Astrocyte (in vitro differentiated cells and primary cell): Measurements from ENCODE around the gene TSPYL1.

Experiments used
- CTCF ChIP-seq: IDR thresholded peaks from 2 replicates; pipeline ENCODE4 v1.5.1; 2011; ENCODE audit warnings: low read depth, mild to moderate bottlenecking, inconsistent platforms, low read length, moderate library complexity; ENCODE audit not compliant: insufficient read depth
- EZH2 ChIP-seq: IDR thresholded peaks from 2 replicates; pipeline ENCODE4 v1.6.1; 2012; ENCODE audit warnings: mild to moderate bottlenecking, low read length, inconsistent platforms; ENCODE audit not compliant: insufficient read depth

- TF ChIP-seq CTCF (no peak), EZH2 (no peak)
Observed at GRCh38 chr6:116246089-116246488, 33.6 kb downstream of the TSPYL1 start.
